ENCODE results near the gene RALGAPA1. TPM values are rescaled to one million over a fixed set of nuclear protein-coding genes. Genes with fewer than 3 reads are reported as not detected.

RALGAPA1 gene
- total and polyA plus RNA-seq, 2 experiments from 2014 or later = 7.5 to 22.2 TPM

- Histone ChIP-seq H4K20me1 (ENCODE audit: insufficient read depth) (no peaks in the 10 kb centered on the region), H3K9me3 (ENCODE audit: low read depth) (no peaks in the 10 kb centered on the region), H3K27ac (no peak overlapping the region), H3K9ac (no peak overlapping the region), H3K27me3 (replicated peaks; ENCODE audit: insufficient read depth) (no peaks in the 10 kb centered on the region), H3K4me1 (ENCODE audit: insufficient read depth) (no peaks in the 10 kb centered on the region), H3K4me2 (ENCODE audit: unreplicated experiment) (no peak overlapping the region), H3K36me3 (ENCODE audit: low read depth) (no peaks in the 10 kb centered on the region), H3K79me2 (ENCODE audit: insufficient read depth) (no peaks in the 10 kb centered on the region), H3K9me2 (ENCODE audit: insufficient read depth) (no peaks in the 10 kb centered on the region), H3K4me3 (no peak overlapping the region), H3F3A (ENCODE audit: insufficient read depth) (peaks cover 5% of the 10 kb centered on the region; the same call in 1 of the 2 replicates), H2AFZ (no peak overlapping the region)
- DNase-seq = peak; percentile 59
- TF ChIP-seq EZH2 (IDR thresholded peaks at IDR 0.05; ENCODE audit: insufficient read depth, poor library complexity, severe bottlenecking) = no peak
- TF ChIP-seq EZH2phosphoT487 (IDR thresholded peaks at IDR 0.05; ENCODE audit: insufficient read depth, low read depth) = no peak
- in situ Hi-C loops (cut with MboI) = no loop called here
- 34 to 35% methylated on average over 3 of the region's 3 CpGs for WGBS, 2 experiments (ENCODE audit: low coverage in 1 of 2, low lambda C conversion rate in 2 of 2, missing lambda C conversion rate in 2 of 2)
These were observed 5.4 kb upstream of the RALGAPA1 start for GRCh38 chr14:35814371-35815005.

- DNase-seq = no peak
- Histone ChIP-seq H3K79me2 (ENCODE audit: insufficient read depth) (peaks cover 22% of the 10 kb centered on the region), H3K4me1 (ENCODE audit: insufficient read depth) (peaks cover 15% of the 10 kb centered on the region; the same call in 1 of the 2 replicates), H4K20me1 (ENCODE audit: insufficient read depth) (no peaks in the 10 kb centered on the region), H3F3A (ENCODE audit: insufficient read depth) (peaks cover 21% of the 10 kb centered on the region; the same call in 1 of the 2 replicates), H3K9ac (no peak overlapping the region), H3K9me3 (ENCODE audit: low read depth) (no peaks in the 10 kb centered on the region), H3K4me3 (no peak overlapping the region), H3K4me2 (ENCODE audit: unreplicated experiment) (no peak overlapping the region), H3K27ac (no peak overlapping the region), H3K36me3 (ENCODE audit: low read depth) (no peaks in the 10 kb centered on the region), H3K27me3 (replicated peaks; ENCODE audit: insufficient read depth) (no peaks in the 10 kb centered on the region), H3K9me2 (ENCODE audit: insufficient read depth) (no peaks in the 10 kb centered on the region), H2AFZ (no peak overlapping the region)
- WGBS, 2 experiments (ENCODE audit: low coverage in 1 of 2, low lambda C conversion rate in 2 of 2, missing lambda C conversion rate in 2 of 2) = 77 to 78% methylated on average over 4 of the region's 4 CpGs
- TF ChIP-seq EZH2 (IDR thresholded peaks at IDR 0.05; ENCODE audit: insufficient read depth, poor library complexity, severe bottlenecking) = no peak
- no peak for TF ChIP-seq EZH2phosphoT487 (IDR thresholded peaks at IDR 0.05; ENCODE audit: insufficient read depth, low read depth)
- in situ Hi-C loops (cut with MboI) = no loop called here
These were observed 1.9 kb upstream of the RALGAPA1 start for GRCh38 chr14:35810963-35811362.

GRCh38 chr14:35809597-35809996, 502 bp upstream of the RALGAPA1 start:
- Histone ChIP-seq H3K9me3 (ENCODE audit: low read depth) (no peaks in the 10 kb centered on the region), H3K9ac (peak overlapping the region; percentile 86; the same call in 1 of the 2 replicates), H2AFZ (peak overlapping the region; percentile 91; the same call in 1 of the 2 replicates), H3K36me3 (ENCODE audit: low read depth) (no peaks in the 10 kb centered on the region), H4K20me1 (ENCODE audit: insufficient read depth) (no peaks in the 10 kb centered on the region), H3K27me3 (replicated peaks; ENCODE audit: insufficient read depth) (no peaks in the 10 kb centered on the region), H3K9me2 (ENCODE audit: insufficient read depth) (no peaks in the 10 kb centered on the region), H3K4me2 (ENCODE audit: unreplicated experiment) (no peak overlapping the region), H3K79me2 (ENCODE audit: insufficient read depth) (peaks cover 36% of the 10 kb centered on the region), H3K4me3 (peak overlapping the region; percentile 87; the same call in 1 of the 2 replicates), H3K4me1 (ENCODE audit: insufficient read depth) (peaks cover 15% of the 10 kb centered on the region; the same call in 1 of the 2 replicates), H3F3A (ENCODE audit: insufficient read depth) (peaks cover 21% of the 10 kb centered on the region; the same call in 1 of the 2 replicates), H3K27ac (peak overlapping the region; percentile 68)
- WGBS, 2 experiments (ENCODE audit: low coverage in 1 of 2, low lambda C conversion rate in 2 of 2, missing lambda C conversion rate in 2 of 2) = 0% methylated on average over 2 of the region's 2 CpGs
- no peak for DNase-seq
- in situ Hi-C loops (cut with MboI) = no loop called here
- TF ChIP-seq EZH2 (IDR thresholded peaks at IDR 0.05; ENCODE audit: insufficient read depth, poor library complexity, severe bottlenecking) (no peak), EZH2phosphoT487 (IDR thresholded peaks at IDR 0.05; ENCODE audit: insufficient read depth, low read depth) (no peak)

- Histone ChIP-seq H3K4me3 (peak overlapping the region; percentile 87), H3K9ac (peak overlapping the region; percentile 86), H3K36me3 (ENCODE audit: low read depth) (no peaks in the 10 kb centered on the region), H3K27ac (peak overlapping the region; percentile 68), H3K4me1 (ENCODE audit: insufficient read depth) (peaks cover 15% of the 10 kb centered on the region; the same call in 1 of the 2 replicates), H2AFZ (peak overlapping the region; percentile 91), H3K9me3 (ENCODE audit: low read depth) (no peaks in the 10 kb centered on the region), H4K20me1 (ENCODE audit: insufficient read depth) (no peaks in the 10 kb centered on the region), H3K27me3 (replicated peaks; ENCODE audit: insufficient read depth) (no peaks in the 10 kb centered on the region), H3F3A (ENCODE audit: insufficient read depth) (peaks cover 21% of the 10 kb centered on the region; the same call in 1 of the 2 replicates), H3K9me2 (ENCODE audit: insufficient read depth) (no peaks in the 10 kb centered on the region), H3K4me2 (ENCODE audit: unreplicated experiment) (peak overlapping the region; percentile 82), H3K79me2 (ENCODE audit: insufficient read depth) (peaks cover 48% of the 10 kb centered on the region)
- WGBS, 2 experiments (ENCODE audit: low coverage in 1 of 2, low lambda C conversion rate in 2 of 2, missing lambda C conversion rate in 2 of 2) = 1% methylated on average over 11 of the region's 11 CpGs
- peak; percentile 69 for DNase-seq
- in situ Hi-C loops (cut with MboI) = no loop called here
- TF ChIP-seq EZH2phosphoT487 (IDR thresholded peaks at IDR 0.05; ENCODE audit: insufficient read depth, low read depth) (no peak), EZH2 (IDR thresholded peaks at IDR 0.05; ENCODE audit: insufficient read depth, poor library complexity, severe bottlenecking) (no peak)
These were observed 938 bp downstream of the RALGAPA1 start for GRCh38 chr14:35808076-35808637.

Measured in GM23248 (cell line).